Measurements from ENCODE around the gene SUCNR1. TPM values are rescaled to one million over a fixed set of nuclear protein-coding genes. Genes with fewer than 3 reads are reported as not detected.

Gene SUCNR1
- total RNA-seq, 1 experiment from 2014 or later, result not detected

- intact Hi-C loops (cut with micrococcal nuclease; ENCODE audit: unreplicated experiment), result no loop called here
- ChIA-PET POLR2A (ENCODE audit: unreplicated experiment) (interaction anchor here (0.6 kb wide), 1 partner anchor 159 kb away, joined by 27 read pairs; no protein-coding TSS in a partner anchor), CTCF (no interaction called here)
- no peak overlapping the region for H2AFZ ChIP-seq
- H3K4me3 ChIP-seq, result no peak overlapping the region
- H3K4me2 ChIP-seq, result no peak overlapping the region
- H3F3A ChIP-seq (ENCODE audit: insufficient read depth, low read depth), result no peaks in the 10 kb centered on the region
- BruUV-seq (replicated peaks), result no TSS peak
- H3K79me2 ChIP-seq (ENCODE audit: low read depth), result no peaks in the 10 kb centered on the region
- no peak for DNase-seq
- H3K27me3 ChIP-seq (ENCODE audit: insufficient read depth, low read depth), result no peaks in the 10 kb centered on the region
- H3K27ac ChIP-seq, result no peak overlapping the region
- peaks cover 10% of the 10 kb centered on the region for H3K9me3 ChIP-seq (ENCODE audit: insufficient read depth, low read depth)
- 0 out of 2 replicates have a peak, but pooled peaks cover 4% of the 10 kb centered on the region for H3K36me3 ChIP-seq (ENCODE audit: low read depth)
- H3K9me2 ChIP-seq (ENCODE audit: insufficient read depth), result no peaks in the 10 kb centered on the region; the same call in 1 of the 2 replicates
- no peaks in the 10 kb centered on the region for H4K20me1 ChIP-seq (ENCODE audit: insufficient read depth)
- peaks cover 20% of the 10 kb centered on the region for H3K4me1 ChIP-seq (replicated peaks; ENCODE audit: insufficient read depth)
- TF ChIP-seq EZH2 (IDR thresholded peaks at IDR 0.05; ENCODE audit: low read depth), result no peak
- TF ChIP-seq CTCF (conservative IDR thresholded peaks at IDR 0.05), result no peak
Measured at GRCh38 chr3:151866711-151867410, 6.6 kb upstream of the SUCNR1 start.

- Histone ChIP-seq H3K4me1 (replicated peaks; ENCODE audit: insufficient read depth) (peaks cover 20% of the 10 kb centered on the region), H3K36me3 (ENCODE audit: low read depth) (0 out of 2 replicates have a peak, but pooled peaks cover 4% of the 10 kb centered on the region), H3K27ac (no peak overlapping the region), H2AFZ (no peak overlapping the region), H4K20me1 (ENCODE audit: insufficient read depth) (no peaks in the 10 kb centered on the region), H3K9me3 (ENCODE audit: insufficient read depth, low read depth) (peaks cover 10% of the 10 kb centered on the region), H3K4me2 (no peak overlapping the region), H3K27me3 (ENCODE audit: insufficient read depth, low read depth) (no peaks in the 10 kb centered on the region), H3K4me3 (no peak overlapping the region), H3K9me2 (ENCODE audit: insufficient read depth) (no peaks in the 10 kb centered on the region; the same call in 1 of the 2 replicates), H3K79me2 (ENCODE audit: low read depth) (no peaks in the 10 kb centered on the region), H3F3A (ENCODE audit: insufficient read depth, low read depth) (no peaks in the 10 kb centered on the region)
- CTCF ChIA-PET, result no interaction called here
- TF ChIP-seq CTCF (conservative IDR thresholded peaks at IDR 0.05), result no peak
- no peak for DNase-seq
- BruUV-seq (replicated peaks), result no TSS peak
- POLR2A ChIA-PET (ENCODE audit: unreplicated experiment), result interaction anchor here (0.6 to 0.7 kb wide), 2 partner anchors 11 to 160 kb away, joined by 5 to 27 read pairs; no protein-coding TSS in a partner anchor
- intact Hi-C loops (cut with micrococcal nuclease; ENCODE audit: unreplicated experiment), result no loop called here
Measured at GRCh38 chr3:151867666-151868065, 5.8 kb upstream of the SUCNR1 start.

- TF ChIP-seq EZH2 (IDR thresholded peaks at IDR 0.05; ENCODE audit: low read depth), result no peak
- TF ChIP-seq CTCF (conservative IDR thresholded peaks at IDR 0.05), result no peak
- Histone ChIP-seq H3K27me3 (ENCODE audit: insufficient read depth, low read depth) (no peaks in the 10 kb centered on the region), H3K27ac (no peak overlapping the region), H2AFZ (no peak overlapping the region), H3K9me2 (ENCODE audit: insufficient read depth) (no peaks in the 10 kb centered on the region; the same call in 1 of the 2 replicates), H3K79me2 (ENCODE audit: low read depth) (no peaks in the 10 kb centered on the region), H4K20me1 (ENCODE audit: insufficient read depth) (no peaks in the 10 kb centered on the region), H3K4me1 (replicated peaks; ENCODE audit: insufficient read depth) (peaks cover 13% of the 10 kb centered on the region), H3K36me3 (ENCODE audit: low read depth) (0 out of 2 replicates have a peak, but pooled peaks cover 4% of the 10 kb centered on the region), H3K4me2 (no peak overlapping the region), H3F3A (ENCODE audit: insufficient read depth, low read depth) (no peaks in the 10 kb centered on the region), H3K4me3 (no peak overlapping the region), H3K9me3 (ENCODE audit: insufficient read depth, low read depth) (peaks cover 4% of the 10 kb centered on the region; the same call in 1 of the 2 replicates)
- ChIA-PET CTCF (no interaction called here), POLR2A (ENCODE audit: unreplicated experiment) (no interaction called here)
- intact Hi-C loops (cut with micrococcal nuclease; ENCODE audit: unreplicated experiment), result no loop called here
- no peak for DNase-seq
- BruUV-seq (replicated peaks), result no TSS peak
Measured at GRCh38 chr3:151869181-151869580, 4.3 kb upstream of the SUCNR1 start.
